T-helper 2 cell (primary cell): ENCODE results near the gene PSME1.

Experiments used
- DNase-seq, 5 experiments: peaks; one replicate each; pipeline versions ENCODE4 v3.0.0 to v3.0.0-alpha.2; 2012 to 2022

Gene PSME1

DNA sequence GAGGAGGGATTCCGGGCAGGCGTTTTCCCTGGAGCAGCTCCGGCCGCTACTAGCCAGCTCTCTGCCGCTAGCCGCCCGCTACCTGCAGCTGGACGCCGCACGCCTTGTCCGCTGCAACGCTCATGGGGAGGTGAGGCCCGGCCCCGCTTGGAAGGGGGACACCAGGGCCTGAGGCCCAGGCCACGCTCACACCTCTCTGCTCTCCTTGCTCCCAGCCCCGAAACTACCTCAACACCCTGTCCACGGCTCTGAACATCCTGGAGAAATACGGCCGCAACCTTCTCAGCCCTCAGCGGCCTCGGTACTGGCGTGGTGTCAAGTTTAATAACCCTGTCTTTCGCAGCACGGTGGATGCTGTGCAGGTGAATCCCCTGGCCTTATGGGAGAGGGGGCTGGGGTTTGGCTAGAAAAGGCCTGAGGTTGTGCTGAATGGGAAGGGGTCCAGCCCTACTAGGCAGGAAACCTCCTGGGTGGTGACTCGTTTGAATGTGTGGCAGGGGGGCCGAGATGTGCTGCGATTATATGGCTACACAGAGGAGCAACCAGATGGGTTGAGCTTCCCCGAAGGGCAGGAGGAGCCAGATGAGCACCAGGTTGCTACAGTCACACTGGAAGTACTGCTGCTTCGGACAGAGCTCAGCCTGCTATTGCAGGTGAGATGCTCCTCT lies 11.9 kb downstream of the PSME1 start:
- DNase-seq, result no peak

DNA sequence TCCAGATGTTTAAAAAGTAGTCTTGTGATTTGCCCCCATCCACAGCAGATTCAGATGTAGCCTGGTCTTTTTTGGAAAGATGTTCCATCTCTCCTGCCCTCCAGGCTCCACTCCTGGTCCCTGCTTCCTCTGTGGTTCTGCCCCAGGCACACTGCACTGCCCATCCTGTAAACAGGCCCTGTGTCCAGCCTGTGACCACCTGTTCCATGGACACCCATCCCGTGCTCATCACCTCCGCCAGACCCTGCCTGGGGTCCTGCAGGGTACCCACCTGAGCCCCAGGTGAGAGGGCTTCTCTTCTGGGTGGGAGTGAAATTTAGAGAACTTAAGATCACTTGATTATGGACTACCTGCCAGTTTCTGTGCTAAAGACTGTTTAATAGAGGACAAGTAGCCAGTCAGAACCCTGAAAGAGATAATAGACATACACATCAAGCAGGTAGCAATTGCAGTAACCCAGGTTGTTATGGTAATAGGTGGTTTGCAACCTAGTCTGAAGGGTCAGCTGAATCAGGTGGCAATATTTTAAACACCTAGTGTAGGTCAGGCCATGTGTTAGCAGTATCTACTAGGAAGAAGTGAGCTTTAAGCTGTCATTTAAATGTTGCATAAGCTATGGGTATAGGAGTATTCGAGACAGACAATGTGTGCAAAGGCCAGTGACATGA lies 13.4 kb downstream of the PSME1 start:
- DNase-seq, result no peak

DNA sequence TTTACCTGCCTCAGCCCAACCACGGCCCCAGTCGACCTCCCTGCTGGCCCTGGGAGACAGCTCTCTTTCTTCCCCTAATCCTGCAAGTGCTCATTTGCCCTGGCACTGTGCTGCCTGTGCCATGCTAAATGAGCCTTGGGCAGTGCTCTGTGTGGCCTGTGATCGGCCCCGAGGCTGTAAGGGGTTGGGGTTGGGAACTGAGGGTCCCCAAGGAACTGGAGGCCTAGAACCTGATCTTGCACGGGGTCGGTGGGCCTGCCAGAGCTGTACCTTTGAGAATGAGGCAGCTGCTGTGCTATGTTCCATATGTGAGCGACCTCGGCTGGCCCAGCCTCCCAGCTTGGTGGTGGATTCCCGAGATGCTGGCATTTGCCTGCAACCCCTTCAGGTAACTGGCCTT lies 14.1 kb downstream of the PSME1 start:
- no peak for DNase-seq

DNA sequence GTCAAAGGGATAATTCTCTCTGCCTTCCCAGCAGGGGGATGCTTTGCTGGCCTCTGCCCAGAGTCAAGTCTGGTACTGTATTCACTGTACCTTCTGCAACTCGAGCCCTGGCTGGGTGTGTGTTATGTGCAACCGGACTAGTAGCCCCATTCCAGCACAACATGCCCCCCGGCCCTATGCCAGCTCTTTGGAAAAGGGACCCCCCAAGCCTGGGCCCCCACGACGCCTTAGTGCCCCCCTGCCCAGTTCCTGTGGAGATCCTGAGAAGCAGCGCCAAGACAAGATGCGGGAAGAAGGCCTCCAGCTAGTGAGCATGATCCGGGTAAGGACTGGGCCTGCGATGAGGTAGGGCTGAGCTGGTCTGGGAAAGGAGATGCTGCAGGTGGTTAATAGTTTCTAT lies 14.6 kb downstream of the PSME1 start:
- DNase-seq, result no peak

DNA sequence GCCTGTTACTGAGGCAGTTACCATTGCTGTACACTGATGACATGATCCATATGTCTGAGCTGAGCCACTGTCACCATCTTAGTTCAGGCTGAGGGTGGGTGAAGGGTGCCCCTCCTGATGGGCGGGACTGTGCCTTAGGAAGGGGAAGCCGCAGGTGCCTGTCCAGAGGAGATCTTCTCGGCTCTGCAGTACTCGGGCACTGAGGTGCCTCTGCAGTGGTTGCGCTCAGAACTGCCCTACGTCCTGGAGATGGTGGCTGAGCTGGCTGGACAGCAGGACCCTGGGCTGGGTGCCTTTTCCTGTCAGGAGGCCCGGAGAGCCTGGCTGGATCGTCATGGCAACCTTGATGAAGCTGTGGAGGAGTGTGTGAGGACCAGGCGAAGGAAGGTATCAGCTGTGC lies 15.0 kb downstream of the PSME1 start:
- no peak for DNase-seq

DNA sequence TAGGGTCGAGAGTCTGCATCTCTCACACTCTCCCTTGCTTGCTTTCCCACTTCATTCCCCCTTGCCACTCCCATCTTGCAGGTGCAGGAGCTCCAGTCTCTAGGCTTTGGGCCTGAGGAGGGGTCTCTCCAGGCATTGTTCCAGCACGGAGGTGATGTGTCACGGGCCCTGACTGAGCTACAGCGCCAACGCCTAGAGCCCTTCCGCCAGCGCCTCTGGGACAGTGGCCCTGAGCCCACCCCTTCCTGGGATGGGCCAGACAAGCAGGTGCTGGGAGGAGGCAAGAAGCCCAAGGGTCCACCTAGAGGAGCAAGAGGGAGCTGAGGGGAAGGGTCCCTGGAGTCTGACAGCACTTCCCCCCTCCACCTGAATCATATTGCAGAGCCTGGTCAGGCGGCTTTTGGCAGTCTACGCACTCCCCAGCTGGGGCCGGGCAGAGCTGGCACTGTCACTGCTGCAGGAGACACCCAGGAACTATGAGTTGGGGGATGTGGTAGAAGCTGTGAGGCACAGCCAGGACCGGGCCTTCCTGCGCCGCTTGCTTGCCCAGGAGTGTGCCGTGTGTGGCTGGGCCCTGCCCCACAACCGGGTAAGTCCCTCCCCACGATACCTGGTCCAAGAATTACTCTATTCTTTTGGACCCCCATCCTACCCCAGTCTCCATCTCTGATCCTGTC lies 15.5 kb downstream of the PSME1 start:
- no peak for DNase-seq

DNA sequence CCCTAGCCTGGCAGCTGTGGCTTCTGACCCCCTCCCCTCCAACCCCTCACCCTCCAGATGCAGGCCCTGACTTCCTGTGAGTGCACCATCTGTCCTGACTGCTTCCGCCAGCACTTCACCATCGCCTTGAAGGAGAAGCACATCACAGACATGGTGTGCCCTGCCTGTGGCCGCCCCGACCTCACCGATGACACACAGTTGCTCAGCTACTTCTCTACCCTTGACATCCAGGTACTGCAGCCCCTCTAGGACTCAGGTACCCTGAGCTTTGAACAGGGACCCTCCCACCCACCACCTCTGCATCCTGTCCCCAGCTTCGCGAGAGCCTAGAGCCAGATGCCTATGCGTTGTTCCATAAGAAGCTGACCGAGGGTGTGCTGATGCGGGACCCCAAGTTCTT lies 19.1 kb downstream of the PSME1 start:
- no peak for DNase-seq

DNA sequence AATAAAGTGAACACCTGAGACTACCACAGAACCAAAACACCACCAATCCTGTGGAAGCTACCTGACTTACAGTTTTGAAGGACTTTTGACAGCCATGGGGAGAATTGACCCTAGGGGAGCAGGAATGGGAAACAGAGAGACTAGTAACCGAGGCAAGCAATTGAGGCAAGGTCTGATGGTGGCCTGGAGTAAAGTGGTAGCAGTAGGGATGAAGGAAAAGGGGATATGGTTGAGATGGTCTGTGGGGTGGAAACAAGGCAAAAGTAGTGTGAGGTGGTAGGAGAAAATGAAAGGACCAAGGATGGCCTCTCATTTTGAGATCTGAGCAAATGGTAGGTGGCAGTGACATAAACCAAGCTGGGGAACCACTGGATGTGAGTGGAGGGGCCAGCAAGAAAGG lies 20.8 kb downstream of the PSME1 start:
- DNase-seq, result no peak

DNA sequence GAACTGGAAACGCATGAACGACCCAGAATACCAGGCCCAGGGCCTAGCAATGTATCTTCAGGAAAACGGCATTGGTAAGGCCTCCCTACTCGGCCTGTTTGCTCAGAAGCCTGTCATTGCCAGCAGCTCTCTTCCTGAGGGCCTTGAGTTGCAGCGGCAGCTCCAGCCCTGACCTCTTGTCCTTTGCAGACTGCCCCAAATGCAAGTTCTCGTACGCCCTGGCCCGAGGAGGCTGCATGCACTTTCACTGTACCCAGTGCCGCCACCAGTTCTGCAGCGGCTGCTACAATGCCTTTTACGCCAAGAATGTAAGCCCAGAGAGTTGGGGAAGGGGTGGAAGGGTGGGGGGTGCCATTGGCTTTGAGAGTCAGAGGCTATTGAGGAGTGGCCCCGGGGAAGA lies 21.3 kb downstream of the PSME1 start:
- no peak for DNase-seq

DNA sequence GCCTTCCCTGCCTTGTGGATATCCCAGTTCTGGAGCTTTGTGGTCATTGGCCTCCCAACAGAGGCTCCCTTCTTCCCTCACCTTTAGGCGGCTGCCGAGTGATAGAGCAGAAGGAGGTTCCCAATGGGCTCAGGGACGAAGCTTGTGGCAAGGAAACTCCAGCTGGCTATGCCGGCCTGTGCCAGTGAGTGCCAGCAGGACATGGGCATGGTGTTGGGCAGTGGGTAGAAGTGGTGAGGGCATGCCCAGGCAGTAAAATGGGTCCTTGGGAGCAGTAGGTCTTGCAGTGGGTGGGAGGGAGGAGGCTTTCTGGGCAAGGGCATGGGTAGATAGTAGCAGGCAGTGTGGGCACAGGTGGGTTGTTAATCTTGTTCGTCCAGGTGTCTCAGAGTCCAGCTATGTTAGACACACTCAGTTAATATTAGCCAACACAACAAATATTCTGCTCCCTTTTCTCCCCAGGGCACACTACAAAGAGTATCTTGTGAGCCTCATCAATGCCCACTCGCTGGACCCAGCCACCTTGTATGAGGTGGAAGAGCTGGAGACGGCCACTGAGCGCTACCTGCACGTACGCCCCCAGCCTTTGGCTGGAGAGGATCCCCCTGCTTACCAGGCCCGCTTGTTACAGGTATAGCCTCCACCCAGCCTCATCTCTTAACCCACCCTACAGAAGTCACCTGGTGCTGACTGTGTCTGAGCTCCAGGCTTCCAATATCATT lies 23.9 kb downstream of the PSME1 start:
- DNase-seq, result no peak

DNA sequence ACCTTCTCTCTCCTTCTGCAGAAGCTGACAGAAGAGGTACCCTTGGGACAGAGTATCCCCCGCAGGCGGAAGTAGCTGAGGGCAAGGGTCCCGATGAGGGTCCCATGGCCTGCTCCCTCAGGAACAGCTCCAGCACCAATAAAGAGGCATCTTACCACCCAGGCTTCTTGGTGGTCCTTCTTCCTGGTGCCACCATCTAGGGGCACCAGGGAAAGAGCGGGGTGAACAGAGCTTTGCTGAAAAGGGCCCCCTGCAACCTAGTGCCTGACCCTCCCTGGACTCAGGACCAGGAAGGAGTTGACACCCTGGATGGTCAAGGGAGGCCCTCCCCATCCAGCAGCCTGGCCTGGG lies 24.5 kb downstream of the PSME1 start:
- DNase-seq, result no peak

DNA sequence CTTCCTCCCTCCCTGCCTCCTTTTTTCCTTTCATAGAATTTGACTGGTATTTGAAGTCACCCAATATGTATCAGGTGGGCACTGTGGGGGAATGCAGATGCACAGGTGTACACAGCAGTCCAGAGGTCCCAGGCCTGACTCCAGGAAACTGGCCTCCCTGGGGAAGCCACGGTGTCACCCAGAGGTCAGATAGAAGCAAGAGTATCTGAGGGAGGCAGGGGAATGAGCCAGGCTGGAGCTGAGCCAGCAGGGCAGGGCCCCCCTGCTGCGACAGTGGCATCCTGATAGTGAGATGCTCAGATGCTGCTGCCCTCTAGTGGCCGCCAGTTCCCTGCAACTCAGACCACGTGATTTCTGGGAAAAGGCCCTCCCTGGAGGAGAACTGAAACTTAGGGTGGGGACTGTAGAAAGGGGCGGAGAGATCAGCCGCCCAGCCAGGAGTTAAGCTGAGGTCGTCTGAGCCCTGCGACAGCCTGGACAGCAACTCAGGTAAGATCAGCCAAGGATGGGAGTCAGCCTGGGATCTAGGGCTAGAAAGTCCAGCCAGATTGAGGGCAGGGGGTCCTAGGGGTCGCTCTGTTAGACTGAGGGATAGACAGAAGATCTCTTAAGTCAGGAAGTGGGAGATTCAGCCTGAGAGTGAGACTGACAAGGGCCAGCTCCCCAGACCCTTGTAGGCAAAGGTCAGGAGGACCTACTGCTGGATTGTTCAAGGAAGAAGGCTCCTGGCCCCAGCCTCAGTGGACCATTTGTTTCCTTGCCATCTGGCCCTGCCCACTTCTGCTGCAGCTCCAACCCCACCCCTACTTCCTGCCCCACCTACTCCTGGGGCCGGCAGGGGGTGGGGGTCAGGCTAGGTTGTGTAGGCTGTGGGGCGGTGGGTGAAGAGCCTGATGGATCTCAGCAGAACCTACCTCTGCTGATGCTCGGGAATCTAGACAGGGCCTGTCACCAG lies 25.1 kb downstream of the PSME1 start, which contains the start of gene IRF9:
Gene IRF9 (plus strand): TSS at position 416 of the 955 bp plus-strand sequence. CDS start 880 bp downstream, outside the sequence.
- DNase-seq, result peak; percentile 90 to 98 (median 93)

DNA sequence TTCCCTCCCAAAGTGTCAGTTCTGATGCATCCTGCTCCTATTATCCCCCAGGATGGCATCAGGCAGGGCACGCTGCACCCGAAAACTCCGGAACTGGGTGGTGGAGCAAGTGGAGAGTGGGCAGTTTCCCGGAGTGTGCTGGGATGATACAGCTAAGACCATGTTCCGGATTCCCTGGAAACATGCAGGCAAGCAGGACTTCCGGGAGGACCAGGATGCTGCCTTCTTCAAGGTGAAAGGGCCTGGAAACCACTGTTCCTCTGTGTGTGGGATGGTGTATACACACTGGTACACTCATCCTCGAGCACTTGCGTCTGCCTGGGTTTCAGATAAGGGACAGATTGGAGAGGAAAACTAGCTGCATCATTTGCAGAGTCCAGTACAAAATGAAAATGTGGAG lies 26.1 kb downstream of the PSME1 start:
- peak in 1 of 5 experiments; percentile 37 for DNase-seq

DNA sequence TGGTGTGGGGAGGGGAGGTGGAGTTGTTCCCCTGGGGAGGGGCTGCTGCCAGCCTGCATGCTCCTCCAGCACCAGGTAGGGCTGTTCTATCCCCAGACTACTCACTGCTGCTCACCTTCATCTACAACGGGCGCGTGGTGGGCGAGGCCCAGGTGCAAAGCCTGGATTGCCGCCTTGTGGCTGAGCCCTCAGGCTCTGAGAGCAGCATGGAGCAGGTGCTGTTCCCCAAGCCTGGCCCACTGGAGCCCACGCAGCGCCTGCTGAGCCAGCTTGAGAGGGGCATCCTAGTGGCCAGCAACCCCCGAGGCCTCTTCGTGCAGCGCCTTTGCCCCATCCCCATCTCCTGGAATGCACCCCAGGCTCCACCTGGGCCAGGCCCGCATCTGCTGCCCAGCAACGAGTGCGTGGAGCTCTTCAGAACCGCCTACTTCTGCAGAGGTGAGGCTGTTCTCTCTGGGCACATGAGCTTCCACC lies 28.6 kb downstream of the PSME1 start:
- no peak for DNase-seq

DNA sequence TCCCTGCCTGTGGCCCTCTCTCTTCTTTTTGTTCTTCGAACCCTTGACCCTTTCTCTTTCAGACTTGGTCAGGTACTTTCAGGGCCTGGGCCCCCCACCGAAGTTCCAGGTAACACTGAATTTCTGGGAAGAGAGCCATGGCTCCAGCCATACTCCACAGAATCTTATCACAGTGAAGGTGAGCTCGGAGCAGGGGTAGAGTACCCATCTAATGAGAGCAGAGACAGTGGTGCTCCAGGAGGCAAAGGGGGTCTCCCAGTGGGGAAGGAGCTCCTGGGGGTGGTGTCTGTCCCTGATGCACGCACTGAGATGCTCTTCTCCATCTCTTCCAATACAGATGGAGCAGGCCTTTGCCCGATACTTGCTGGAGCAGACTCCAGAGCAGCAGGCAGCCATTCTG lies 29.8 kb downstream of the PSME1 start:
- no peak for DNase-seq

DNA sequence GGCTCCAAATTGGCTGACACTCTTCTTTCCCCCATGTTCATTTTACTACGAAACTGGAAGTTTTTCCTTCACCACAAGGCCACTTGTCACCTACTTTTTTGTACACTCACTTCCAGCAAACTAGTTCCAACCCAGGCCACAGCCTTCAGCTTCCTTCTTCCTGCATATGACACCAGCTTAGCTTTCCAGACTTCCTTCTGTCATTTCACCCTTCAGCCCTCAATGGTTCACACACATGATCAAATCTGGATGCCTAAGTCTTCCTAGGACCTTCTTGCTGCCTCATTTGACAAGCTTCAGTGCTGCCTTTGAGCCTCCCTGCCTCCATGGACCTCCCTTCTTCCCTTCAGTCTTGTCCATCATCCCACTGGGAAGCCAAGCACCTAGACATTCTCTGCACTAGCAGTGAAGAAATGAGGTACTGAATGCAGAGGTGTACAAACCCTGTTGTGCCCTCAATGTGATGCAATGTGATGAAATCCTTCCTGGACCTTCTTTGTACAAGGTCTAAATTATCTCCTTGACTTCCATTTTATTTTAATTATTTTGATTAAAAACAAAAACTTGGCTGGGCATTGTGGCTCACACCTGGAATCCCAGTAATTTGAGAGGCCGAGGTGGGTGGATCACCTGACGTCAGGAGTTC lies 31.6 kb downstream of the PSME1 start:
- DNase-seq, result no peak

DNA sequence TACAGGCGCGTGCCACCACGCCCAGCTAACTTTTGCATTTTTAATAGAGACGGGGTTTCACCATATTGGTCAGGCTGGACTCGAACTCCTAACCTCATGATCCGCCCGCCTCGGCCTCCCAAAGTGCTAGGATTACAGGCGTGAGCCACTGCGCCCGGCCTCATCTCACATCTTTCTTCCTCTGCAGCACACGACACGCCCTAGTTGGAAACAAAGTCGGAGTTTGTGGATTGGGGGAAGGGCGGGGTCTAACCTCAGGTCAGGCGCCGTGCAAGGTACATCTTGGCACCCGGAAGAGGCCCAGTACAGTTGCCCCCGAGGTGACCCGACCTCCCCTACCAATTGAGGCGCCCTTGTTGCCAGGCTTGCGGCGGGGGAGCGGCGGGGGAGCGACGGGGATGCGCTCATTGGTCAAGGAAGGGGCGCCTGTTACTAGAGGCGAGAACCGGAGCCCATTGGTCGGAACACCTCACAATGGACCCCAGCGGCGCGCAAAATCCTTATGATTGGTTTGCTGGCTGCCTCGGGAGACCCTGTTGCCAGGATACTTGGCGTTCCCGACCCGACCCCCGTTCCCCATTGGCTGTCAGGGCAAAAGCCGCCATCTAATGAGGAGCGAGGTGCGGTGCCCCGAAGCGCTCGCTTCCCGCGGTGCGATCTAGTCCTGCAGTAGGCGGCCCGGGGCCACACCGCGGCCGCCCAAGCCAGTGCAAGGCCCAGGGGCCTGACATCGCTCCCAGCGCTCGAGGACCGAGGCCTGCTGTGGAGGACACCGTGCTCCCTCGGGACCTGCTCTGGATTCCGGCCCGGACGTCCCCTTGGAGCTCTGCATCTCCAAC lies 35.6 kb downstream of the PSME1 start, which contains the start of gene REC8:
Gene REC8 (plus strand): TSS at position 659 of the 839 bp plus-strand sequence. CDS start 473 bp downstream, outside the sequence.
- peak; percentile 41 to 81 (median 67) for DNase-seq

DNA sequence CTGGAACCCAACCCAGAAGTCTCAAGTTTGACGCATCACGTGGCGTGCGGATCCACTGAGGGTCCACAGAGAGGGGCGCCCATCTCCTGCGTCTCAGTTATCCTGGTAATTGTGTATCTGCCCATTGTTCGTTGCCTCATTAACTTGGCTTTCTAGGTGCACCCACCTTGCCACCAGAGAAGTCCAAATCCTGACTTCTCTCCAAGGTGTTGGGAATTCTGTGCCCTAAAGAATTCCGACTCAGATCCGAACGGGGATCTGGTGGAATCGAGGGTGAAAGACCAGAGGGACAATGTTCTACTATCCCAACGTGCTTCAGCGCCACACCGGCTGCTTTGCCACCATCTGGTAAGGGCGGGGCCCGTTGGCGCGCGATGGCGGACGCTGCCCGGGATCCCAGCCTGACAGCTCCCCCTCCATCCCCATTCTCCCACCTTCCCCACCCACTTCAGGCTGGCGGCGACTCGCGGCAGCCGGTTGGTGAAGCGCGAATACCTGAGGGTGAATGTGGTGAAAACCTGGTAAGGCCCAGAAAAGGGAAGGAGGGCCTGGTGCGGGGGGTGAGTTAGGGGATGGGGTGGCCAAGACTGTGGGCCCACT lies 36.4 kb downstream of the PSME1 start:
- no peak for DNase-seq

DNA sequence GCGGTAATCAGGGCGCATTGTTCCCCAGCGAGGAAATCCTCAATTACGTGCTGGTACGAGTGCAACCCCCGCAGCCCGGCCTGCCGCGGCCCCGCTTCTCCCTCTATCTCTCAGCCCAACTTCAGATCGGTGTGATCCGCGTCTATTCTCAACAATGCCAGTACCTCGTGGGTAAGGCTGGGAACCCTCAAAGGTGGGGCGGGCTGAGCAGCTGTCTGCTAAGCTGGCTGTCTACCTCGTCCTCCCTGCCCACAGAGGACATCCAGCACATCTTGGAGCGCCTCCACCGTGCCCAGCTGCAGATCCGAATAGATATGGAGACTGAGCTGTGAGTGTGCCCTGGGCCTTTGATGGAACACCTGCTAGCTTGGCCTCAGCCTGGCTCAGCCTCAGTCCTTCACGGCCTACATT lies 36.9 kb downstream of the PSME1 start:
- DNase-seq, result no peak

DNA sequence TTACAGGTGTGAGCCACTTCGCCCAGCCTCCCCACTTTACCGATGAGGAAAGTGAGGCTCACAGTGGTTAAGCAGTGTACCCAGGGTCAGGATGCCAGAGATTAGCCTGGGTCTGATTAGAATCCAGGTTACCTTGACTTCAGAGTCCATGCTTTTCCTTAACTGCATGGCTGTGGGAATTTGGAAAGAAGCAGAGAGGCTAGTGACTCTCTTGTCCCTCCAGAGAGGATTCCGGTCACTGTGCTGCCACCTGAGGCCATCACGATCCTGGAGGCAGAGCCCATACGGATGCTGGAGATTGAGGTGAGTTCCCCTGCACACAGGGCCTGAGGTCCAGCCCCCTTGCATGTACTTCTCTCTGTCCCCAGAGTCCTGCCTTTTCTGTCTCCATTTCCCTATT lies 40.6 kb downstream of the PSME1 start:
- no peak for DNase-seq
